ENCODE results near the gene BMPER.

BMPER gene

DNA sequence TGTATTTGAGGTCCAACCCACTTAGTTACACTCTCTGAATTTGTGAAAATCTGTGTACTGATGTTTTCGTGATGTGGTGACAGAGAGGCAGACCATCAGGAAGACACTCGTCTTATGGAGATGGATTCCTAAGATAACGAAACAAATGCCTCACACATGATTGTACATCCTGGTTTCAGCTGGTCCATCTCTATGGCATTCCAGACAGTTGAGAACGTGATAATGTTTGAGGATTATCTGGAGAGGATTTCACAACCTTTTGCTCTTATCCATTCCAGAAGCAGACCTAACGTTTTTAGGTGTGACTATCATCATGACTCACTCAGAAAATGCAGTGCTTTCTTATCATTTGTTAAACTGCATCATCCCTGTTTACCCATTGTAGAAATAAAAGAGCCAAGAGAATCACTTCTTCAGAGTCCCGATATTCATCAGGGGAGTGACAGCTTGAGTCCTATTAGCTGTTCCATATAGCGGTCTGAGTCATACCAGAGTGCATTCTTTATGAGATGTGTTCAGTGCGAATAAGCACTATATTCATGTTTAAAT is 74.5 kb downstream of the BMPER start:
- CTCF ChIA-PET, result interaction anchor here (1.0 to 7.5 kb wide), 4 partner anchors 47 to 109 kb away, joined by 4 to 135 read pairs (median 4); no protein-coding TSS in a partner anchor
- H3K27ac ChIP-seq (ENCODE audit: extremely low read depth, low read depth, low read length), result no peak overlapping the region
- no peak overlapping the region; the same call in 1 of the 2 replicates for H3K4me3 ChIP-seq (ENCODE audit: low read depth, low read length)
- peaks cover 0 to 4% of the 10 kb centered on the region in 2 experiments; a peak in 1 of 3 replicates for H3K36me3 ChIP-seq (ENCODE audit: control insufficient read depth in 2 of 2, insufficient read depth in 1 of 2, low read length in 2 of 2)
- POLR2A ChIA-PET, result no interaction called here
- TF ChIP-seq, protein P1, sequence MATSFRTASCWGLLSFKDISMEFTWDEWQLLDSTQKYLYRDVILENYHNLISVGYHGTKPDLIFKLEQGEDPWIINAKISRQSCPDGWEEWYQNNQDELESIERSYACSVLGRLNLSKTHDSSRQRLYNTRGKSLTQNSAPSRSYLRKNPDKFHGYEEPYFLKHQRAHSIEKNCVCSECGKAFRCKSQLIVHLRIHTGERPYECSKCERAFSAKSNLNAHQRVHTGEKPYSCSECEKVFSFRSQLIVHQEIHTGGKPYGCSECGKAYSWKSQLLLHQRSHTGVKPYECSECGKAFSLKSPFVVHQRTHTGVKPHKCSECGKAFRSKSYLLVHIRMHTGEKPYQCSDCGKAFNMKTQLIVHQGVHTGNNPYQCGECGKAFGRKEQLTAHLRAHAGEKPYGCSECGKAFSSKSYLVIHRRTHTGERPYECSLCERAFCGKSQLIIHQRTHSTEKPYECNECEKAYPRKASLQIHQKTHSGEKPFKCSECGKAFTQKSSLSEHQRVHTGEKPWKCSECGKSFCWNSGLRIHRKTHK (tag by site-specific recombination; IDR thresholded peaks at IDR 0.05), result no peak
- TF ChIP-seq ZNF433 (tag by site-specific recombination; IDR thresholded peaks at IDR 0.05; ENCODE audit: low read depth) (no peak), ZFHX2 (tag by site-specific recombination; conservative IDR thresholded peaks at IDR 0.05) (no peak), ZNF169 (tag by site-specific recombination; IDR thresholded peaks at IDR 0.05) (no peak), ZNF555 (tag by site-specific recombination; conservative IDR thresholded peaks at IDR 0.05) (no peak), ZBTB44 (tag by site-specific recombination; IDR thresholded peaks at IDR 0.05) (no peak)
- peaks cover 4% of the 10 kb centered on the region; the same call in 1 of the 2 replicates for H3K4me1 ChIP-seq (ENCODE audit: control insufficient read depth, insufficient read depth, low read length)
- H3K9me3 ChIP-seq (ENCODE audit: control insufficient read depth, insufficient read depth, low read depth, low read length), result no peaks in the 10 kb centered on the region

DNA sequence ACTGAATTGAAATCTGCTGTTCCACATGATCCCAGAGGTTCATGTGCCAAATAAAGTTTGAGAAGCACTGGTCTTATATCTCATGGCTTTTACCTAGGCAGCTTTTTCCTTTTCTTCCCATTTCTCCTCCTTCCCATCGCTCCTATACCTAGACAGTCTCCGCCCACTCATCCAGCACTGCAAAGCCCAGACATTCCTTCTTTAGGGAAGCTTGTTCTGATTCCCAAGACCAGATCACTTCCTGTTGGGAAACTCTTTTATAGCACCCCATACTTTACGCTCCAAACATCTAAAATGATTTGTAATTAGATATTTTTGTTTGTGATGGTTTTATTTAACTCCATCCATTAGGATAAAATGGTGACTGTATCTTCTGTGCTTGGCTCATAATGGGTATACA is 75.9 kb downstream of the BMPER start:
- ChIA-PET CTCF (interaction anchor here (0.6 to 7.5 kb wide), 17 partner anchors 10 to 735 kb away, joined by 3 to 135 read pairs (median 4); no protein-coding TSS in a partner anchor), POLR2A (no interaction called here)
- Histone ChIP-seq H3K4me1 (ENCODE audit: control insufficient read depth, insufficient read depth, low read length) (peaks cover 4% of the 10 kb centered on the region; the same call in 1 of the 2 replicates), H3K36me3 (ENCODE audit: control insufficient read depth in 2 of 2, insufficient read depth in 1 of 2, low read length in 2 of 2) (no peaks in the 10 kb centered on the region), H3K9me3 (ENCODE audit: control insufficient read depth, insufficient read depth, low read depth, low read length) (no peaks in the 10 kb centered on the region), H3K4me3 (ENCODE audit: low read depth, low read length) (no peak overlapping the region), H3K27ac (ENCODE audit: extremely low read depth, low read depth, low read length) (no peak overlapping the region)
- TF ChIP-seq ZNF76 (tag by site-specific recombination; IDR thresholded peaks at IDR 0.05; ENCODE audit: borderline replicate concordance, low read depth) (no peak), YY1 (tag by site-specific recombination; IDR thresholded peaks at IDR 0.05) (no peak), ZEB2 (tag by site-specific recombination; IDR thresholded peaks at IDR 0.05) (no peak), ZFHX2 (tag by site-specific recombination; conservative IDR thresholded peaks at IDR 0.05) (no peak), ZBTB11 (tag by site-specific recombination; conservative IDR thresholded peaks at IDR 0.05; ENCODE audit: low read depth) (no peak)

- Histone ChIP-seq H3K27ac (ENCODE audit: extremely low read depth, low read depth, low read length) (no peak overlapping the region), H3K4me1 (ENCODE audit: control insufficient read depth, insufficient read depth, low read length) (peaks cover 4% of the 10 kb centered on the region; the same call in 1 of the 2 replicates), H3K4me3 (ENCODE audit: low read depth, low read length) (no peak overlapping the region), H3K36me3 (ENCODE audit: control insufficient read depth in 2 of 2, insufficient read depth in 1 of 2, low read length in 2 of 2) (no peaks in the 10 kb centered on the region), H3K9me3 (ENCODE audit: control insufficient read depth, insufficient read depth, low read depth, low read length) (no peaks in the 10 kb centered on the region)
- POLR2A ChIA-PET, result no interaction called here
- TF ChIP-seq TRIM28 (IDR thresholded peaks at IDR 0.05; ENCODE audit: borderline replicate concordance, low read length) (no peak), ZNF16 (tag by site-specific recombination; IDR thresholded peaks at IDR 0.05; ENCODE audit: low read depth) (no peak), ZNF19 (tag by site-specific recombination; IDR thresholded peaks at IDR 0.05; ENCODE audit: low read depth) (no peak), SCRT2 (tag by site-specific recombination; IDR thresholded peaks at IDR 0.05) (no peak), PRDM10 (tag by site-specific recombination; IDR thresholded peaks at IDR 0.05) (no peak), ZNF112 (tag by site-specific recombination; IDR thresholded peaks at IDR 0.05) (no peak)
- TF ChIP-seq, protein P2, sequence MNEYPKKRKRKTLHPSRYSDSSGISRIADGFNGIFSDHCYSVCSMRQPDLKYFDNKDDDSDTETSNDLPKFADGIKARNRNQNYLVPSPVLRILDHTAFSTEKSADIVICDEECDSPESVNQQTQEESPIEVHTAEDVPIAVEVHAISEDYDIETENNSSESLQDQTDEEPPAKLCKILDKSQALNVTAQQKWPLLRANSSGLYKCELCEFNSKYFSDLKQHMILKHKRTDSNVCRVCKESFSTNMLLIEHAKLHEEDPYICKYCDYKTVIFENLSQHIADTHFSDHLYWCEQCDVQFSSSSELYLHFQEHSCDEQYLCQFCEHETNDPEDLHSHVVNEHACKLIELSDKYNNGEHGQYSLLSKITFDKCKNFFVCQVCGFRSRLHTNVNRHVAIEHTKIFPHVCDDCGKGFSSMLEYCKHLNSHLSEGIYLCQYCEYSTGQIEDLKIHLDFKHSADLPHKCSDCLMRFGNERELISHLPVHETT (tag by site-specific recombination; IDR thresholded peaks at IDR 0.05), result no peak
- CTCF ChIA-PET, result interaction anchor here (0.6 to 7.5 kb wide), 33 partner anchors 9 to 1643 kb away, joined by 3 to 135 read pairs (median 4); no protein-coding TSS in a partner anchor
Observed at GRCh38 chr7:33981671-33982424, 76.5 kb downstream of the BMPER start.
